D341Med (cell line): Measurements from ENCODE around the gene UBE2E1.
"Not testable (repeated sequence)": the region's sequence is repeated elsewhere in the genome, so short reads cannot be mapped to it uniquely, and the experiment has no call there.

Experiments used
- DNase-seq: peaks from one replicate; pipeline ENCODE4 v3.0.0; 2012; ENCODE audit warnings: low spot score

UBE2E1 gene

GRCh38 chr3:23882487-23882918, 76.7 kb downstream of the UBE2E1 start:
- no peak for DNase-seq

DNA sequence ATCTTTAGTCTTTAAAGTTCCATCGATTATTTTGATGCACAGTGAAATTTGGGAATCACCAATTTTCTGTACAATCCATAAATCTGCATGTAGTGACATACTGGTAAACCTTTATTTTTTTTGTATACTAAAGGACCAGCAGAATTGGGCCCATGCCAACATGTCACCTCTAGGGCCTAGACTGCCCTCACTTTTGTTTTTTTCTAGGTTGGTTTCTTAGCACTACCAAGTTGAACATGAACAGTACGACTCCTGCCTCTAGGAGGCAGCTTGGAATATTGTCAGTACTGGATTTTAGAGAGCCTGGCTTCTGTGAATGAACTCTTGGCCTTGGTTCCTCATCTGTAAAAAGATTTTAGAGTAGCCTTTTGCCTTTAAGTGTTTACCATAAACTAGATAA, 78.7 kb downstream of the UBE2E1 start:
- DNase-seq = no peak

- no peak for DNase-seq
These were observed 79.5 kb downstream of the UBE2E1 start for GRCh38 chr3:23885210-23885609.

DNA sequence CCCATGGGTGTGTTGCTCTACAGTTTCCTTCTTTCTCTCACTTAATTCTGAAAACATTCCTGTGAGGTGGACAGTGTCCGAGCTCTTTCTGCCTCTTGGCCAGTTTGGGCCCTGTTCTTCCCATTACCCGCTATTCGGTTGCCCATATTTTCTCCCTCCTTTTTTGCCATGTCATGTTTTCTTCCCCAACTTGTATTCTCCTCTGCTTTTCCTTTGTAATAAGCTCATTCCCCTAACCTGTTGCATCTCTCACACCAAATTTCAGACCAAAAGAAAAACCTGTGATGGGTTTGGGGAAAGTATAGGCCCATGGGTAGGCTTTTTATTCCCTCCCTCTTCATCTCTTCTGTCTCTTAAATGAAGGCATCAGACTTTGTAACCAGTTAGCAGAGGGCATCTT, 80.6 kb downstream of the UBE2E1 start:
- no peak for DNase-seq

- DNase-seq = no peak
These were observed 83.0 kb downstream of the UBE2E1 start for GRCh38 chr3:23888617-23889228.

DNA sequence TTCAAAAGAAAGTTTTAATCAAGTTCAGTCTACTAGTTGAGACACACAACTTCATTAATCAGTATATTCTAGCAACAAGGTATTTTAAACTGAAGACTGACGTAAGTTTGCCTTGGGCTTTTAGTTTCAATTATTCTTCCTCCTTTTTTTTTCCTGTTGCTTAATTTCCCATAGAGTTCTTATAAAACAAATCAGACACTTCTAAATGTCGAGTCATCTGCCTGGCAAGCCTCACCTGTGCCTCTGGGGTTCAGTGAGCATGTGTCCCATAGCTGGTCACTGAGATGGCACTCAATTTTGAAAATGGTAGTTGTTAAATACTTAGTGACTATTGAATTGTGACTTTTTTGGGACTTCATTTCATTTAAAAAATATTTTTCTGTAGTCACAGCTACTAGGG, 83.6 kb downstream of the UBE2E1 start:
- no peak for DNase-seq

DNA sequence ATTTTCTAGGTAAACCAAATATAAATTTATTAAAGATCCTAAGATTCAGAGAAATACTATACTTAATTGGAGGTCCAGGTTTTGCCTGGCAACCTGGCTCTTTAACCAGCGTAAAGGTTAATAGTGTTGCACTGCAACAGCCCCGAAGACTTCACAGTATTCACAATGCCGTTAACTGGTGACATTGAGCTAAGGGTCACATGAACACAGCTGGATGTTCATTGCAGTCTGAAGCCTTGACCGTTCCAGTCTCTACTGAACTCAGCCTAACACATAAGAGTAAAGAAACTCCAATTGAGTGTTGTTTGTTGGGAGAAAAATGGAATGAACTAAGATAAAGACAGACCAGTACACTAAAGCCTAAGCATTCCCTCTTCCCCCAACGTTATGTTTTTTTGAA, 84.2 kb downstream of the UBE2E1 start:
- DNase-seq = no peak

GRCh38 chr3:23894254-23895061, 88.7 kb downstream of the UBE2E1 start:
- DNase-seq = no peak

GRCh38 chr3:23895181-23895580, 89.4 kb downstream of the UBE2E1 start:
- no peak for DNase-seq

GRCh38 chr3:23900744-23901143, 95.0 kb downstream of the UBE2E1 start:
- no peak for DNase-seq

- DNase-seq = no peak
These were observed 98.8 kb downstream of the UBE2E1 start for GRCh38 chr3:23904545-23904944.

DNA sequence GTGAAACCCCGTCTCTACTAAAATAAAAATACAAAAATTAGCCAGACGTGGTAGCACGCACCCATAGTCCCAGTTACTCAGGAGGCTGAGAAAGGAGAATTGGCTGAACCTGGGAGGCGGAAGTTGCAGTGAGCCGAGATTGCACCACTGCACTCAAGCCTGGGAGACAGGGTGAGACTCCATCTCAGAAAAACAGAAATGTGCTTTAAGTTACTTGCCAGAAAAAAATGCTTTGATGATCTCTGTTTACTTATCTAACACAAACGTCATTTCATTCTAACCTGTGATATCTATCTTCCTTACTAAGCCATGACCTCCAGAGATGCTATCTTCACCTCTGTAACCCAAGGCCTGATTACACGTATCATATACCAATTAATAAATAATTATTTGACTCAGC, 103.6 kb downstream of the UBE2E1 start:
- no peak for DNase-seq

GRCh38 chr3:23911397-23911796, 105.6 kb downstream of the UBE2E1 start:
- DNase-seq = no peak

DNA sequence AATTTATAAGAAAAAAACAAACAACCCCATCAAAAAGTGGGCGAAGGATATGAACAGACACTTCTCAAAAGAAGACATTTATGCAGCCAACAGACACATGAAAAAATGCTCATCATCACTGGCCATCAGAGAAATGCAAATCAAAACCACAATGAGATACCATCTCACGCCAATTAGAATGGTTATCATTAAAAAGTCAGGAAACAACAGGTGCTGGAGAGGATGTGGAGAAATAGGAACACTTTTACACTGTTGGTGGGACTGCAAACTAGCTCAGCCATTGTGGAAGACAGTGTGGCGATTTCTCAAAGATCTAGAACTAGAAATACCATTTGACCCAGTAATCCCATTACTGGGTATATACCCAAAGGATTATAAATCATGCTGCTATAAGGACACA, 106.6 kb downstream of the UBE2E1 start:
- DNase-seq = not testable (repeated sequence)

DNA sequence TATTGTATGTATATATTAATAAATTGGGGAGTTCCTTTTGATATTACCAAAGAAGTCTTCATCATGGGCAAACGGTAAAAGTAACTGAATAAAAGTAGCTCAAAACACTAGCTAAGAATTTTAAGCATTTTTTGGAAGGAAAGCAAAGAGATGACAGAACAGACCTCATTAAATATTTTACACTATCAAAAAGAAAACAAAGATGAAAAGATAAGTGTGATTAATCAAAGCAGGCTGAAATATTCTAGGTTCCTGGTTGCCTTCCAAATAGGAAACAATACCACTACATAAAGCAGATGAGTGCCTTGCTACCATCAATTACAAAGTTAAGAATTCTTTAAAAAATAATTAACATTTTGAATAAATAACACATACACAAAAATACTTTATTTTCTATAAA, 107.4 kb downstream of the UBE2E1 start:
- DNase-seq = no peak

- no peak for DNase-seq
These were observed 108.4 kb downstream of the UBE2E1 start for GRCh38 chr3:23913873-23914743.

DNA sequence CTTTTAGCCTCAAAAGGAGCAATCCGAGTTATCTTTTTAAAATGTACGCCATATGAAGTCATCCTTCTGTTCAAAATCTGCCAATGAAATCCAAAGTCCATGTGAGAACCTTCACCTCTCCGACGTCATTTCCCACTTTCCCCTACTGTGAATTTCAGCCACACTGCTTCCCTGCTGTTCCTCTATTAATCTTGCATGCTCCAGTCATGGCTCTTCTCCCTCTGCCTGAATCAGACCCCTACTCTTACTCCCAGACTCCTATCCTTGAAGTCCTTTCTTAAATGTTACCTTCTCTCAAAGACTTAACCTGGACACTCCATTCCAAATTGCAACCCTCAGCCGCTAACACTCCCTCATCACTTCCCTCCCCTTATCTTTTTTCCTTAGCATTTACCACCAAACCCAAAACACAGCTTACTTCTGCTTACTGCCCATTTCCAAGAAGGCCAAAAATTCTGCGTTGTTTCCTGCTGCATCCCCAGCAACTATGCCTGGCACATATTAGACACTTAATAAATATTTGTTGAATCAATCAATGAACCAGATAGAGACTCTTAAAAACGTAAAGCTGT, 109.9 kb downstream of the UBE2E1 start:
- peak; percentile 33 for DNase-seq

DNA sequence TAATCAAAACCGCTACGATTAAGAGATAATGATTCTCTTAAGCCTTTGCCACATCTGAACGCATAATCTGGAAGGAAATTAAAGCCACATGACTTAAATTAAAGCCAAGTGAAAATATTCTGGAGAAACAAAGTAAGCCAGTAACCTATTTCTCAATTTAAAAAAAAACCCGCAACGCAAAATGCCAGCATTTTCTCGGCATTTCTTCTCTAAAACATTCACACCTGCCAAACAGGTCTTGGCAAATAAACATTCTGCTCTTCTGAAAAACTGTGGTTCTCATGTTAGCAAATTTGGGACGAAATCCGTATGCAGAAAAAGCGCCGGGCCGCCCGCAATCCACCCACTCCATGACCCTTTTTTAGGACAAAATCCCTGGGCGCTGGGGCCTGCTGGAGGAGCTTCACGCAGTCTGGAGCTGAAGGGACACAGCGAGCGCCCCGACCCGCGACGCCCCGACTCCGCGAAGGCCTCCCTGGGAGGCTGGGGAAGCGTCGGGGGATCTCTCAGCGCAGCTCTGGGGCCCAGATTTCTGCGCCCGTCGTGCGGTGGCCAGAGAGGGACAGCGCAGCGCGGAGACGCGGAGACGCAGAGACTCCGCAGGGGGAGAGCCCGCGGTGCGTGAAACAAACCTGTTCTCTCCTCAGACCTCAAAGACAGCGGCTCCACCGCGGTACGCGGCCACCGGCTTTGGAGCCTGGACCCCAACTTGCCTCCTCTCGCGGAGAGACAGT, 110.6 kb downstream of the UBE2E1 start:
- DNase-seq = no peak

GRCh38 chr3:23916886-23917678, 111.3 kb downstream of the UBE2E1 start, which contains the start of the genes NKIRAS1 and RPL15:
TSS of gene NKIRAS1 (minus strand) at chr3:23916990. CDS start at chr3:23910904, 6,086 bp downstream.
TSS of gene RPL15 (plus strand) at chr3:23917132. CDS start at chr3:23917860, 728 bp downstream.
- DNase-seq = peak; percentile 95

GRCh38 chr3:23917679-23918303, 112.0 kb downstream of the UBE2E1 start:
- not testable (repeated sequence) for DNase-seq
